Astrocyte of the hippocampus (primary cell): Measurements from ENCODE around the gene MYO15A.

Source experiments
- DNase-seq: peaks from one replicate; pipeline ENCODE4 v3.0.0; 2011; ENCODE audit warnings: low read depth, low spot score

The MYO15A gene

GRCh38 chr17:18124345-18125126 is 16.0 kb downstream of the MYO15A start:
- DNase-seq: no peak

- peak; percentile 37 for DNase-seq
Measured at GRCh38 chr17:18129041-18129502, 20.5 kb downstream of the MYO15A start.

- no peak for DNase-seq
Measured at GRCh38 chr17:18132711-18133110, 24.2 kb downstream of the MYO15A start.

DNA sequence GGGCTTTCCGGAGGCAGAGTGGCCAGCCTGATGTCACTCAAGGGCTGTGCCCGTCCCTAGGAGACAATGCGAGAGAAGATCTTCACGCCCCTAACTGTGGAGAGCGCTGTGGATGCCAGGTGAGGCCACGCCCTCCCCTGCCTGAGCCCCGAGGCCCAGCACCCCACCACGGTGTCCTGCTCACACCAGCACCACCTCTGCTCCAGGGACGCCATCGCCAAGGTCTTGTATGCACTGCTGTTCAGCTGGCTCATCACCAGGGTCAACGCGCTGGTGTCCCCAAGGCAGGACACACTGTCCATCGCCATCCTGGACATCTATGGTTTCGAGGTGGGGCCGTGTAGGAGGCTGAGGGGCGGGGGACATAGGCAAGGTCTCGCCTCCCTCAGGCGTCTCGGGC is 27.8 kb downstream of the MYO15A start:
- no peak for DNase-seq

DNA sequence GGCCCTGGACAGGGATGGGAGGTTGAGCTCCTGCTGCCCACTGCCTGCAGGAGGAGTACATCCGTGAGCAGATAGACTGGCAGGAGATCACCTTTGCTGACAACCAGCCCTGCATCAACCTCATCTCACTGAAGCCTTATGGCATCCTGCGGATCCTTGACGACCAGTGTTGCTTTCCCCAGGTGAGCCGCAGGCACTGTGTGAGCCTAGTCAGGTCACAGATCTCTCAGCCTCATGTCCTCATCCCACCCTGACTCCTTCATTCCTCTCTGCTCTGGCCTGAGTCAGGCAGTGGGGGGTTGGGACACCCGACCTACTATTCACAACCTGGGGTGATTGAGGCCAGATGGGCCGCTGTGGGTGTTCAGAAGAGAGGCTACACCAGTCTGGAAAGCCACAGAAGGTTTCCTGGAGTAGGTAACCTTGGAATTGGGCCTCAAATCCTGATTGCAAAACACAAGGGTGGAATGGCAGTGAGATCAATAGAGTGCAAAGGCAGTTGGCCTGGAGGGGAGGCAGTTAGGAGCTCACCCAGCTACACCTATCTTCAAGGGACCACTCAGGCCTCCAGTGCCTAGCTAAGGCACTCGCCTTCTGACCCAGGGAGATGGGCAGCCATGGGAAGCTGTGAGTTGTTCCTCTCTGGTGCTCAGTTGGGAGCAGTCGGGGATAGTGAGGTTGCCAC is 29.7 kb downstream of the MYO15A start:
- no peak for DNase-seq

DNA sequence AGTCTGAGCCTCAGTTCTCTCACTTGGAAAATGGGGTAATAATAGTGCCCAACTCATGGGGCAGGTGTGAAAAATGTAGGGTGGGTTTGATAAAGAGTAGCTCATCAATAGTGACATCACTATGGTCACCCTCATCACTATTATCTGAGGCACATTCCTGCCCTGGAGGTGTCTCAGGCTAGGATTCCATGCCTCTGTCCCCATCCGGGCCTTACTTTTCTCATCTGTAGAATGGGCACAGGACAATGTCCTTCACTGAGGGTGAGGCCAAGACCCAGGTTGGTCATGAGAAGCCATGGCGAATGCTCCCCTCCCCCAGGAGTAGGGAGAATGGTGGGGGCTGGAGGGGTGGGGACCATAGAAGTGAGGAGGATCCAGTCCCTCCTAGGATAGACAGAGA is 30.5 kb downstream of the MYO15A start:
- no peak for DNase-seq

- no peak for DNase-seq
Measured at GRCh38 chr17:18139498-18139897, 30.9 kb downstream of the MYO15A start.

DNA sequence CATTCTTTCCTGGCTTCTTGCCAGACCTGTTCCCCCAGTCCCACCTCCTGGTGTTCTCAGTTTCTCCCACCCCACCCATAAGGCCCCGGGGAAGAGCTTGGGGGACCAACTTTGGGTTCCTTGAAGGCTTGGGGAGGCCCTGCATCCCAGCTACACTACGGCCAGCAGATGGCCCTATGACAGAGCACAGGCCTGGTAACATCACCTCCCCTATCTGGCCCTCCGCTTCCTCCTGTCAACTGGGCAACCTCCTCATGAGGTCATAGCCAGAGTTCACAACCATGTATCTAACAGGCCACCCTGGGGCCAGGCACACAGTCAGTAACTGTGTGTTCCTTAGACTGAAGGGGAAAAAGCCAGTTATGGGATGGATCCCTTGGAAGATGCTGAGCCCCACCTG is 31.4 kb downstream of the MYO15A start:
- no peak for DNase-seq

DNA sequence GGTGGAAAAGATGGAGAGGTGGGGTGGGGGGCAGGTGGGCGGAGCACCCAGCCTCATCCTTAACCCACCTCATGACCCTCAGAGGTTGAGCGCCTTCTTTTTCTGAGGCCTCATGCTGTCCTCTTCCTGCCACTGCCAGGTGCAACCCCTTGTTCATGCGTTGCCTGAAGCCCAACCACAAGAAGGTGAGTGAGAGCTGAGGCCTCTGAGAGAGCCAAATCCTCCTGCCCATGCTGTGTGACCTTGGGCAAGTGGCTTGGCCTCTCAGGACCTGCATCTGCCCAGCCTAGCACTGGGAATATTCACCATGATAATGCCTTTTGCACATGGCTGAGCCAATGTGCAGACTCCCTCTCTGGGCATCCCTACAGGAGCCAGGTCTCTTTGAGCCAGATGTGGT is 32.1 kb downstream of the MYO15A start:
- DNase-seq: no peak

DNA sequence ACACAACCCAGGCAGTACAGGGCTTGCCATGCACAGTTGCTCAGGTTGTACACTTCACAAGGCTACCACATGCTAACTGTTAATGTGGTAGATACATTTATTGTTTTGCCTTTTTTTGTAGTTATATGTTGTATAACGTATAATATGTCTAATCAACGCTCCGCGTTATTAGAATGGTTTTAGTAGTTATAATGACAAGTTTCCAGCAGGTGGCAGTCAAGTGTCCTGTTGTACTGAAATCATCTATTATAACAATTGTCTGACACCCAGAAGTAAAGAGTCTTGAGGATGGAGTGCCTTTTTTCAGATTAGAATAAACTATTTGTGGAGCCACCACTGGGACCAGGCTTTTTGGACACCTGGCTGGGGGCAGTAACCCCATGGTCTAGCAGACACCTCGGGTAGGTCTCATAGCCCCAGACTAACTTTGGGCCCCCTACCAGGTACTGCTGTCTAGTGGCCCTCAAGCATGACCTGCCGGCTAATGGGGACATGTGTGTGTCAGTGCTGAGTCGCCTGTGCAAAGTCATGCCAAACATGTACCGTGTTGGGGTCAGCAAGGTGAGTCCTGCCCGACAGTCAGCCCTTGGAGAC is 32.8 kb downstream of the MYO15A start:
- DNase-seq: peak; percentile 69

- DNase-seq: no peak
Measured at GRCh38 chr17:18142417-18142816, 33.9 kb downstream of the MYO15A start.

GRCh38 chr17:18143044-18143936 is 34.7 kb downstream of the MYO15A start:
- no peak for DNase-seq

GRCh38 chr17:18144261-18144660 is 35.7 kb downstream of the MYO15A start:
- DNase-seq: no peak

GRCh38 chr17:18144855-18145254 is 36.3 kb downstream of the MYO15A start:
- no peak for DNase-seq

GRCh38 chr17:18145811-18146210 is 37.3 kb downstream of the MYO15A start:
- DNase-seq: no peak

GRCh38 chr17:18146259-18146658 is 37.7 kb downstream of the MYO15A start:
- DNase-seq: no peak

DNA sequence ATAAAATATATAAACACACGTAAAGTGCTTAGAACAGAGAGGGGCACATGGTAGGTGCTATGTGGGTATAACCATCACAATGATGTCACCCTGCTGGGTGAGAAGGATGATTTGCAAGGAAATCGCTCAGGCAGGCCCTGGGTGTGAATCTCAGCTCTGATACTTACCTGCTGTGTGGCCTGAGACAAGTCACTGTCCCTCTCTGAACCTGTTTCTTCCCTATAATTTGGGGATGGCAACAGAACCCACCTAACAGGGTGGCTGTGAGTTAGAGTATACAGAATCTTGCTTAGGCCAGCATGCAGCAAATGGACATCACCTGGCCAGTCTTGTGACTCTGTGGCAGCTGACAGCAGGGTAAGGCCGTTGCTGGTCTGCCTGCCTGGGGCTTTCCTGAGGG is 38.4 kb downstream of the MYO15A start:
- DNase-seq: no peak

DNA sequence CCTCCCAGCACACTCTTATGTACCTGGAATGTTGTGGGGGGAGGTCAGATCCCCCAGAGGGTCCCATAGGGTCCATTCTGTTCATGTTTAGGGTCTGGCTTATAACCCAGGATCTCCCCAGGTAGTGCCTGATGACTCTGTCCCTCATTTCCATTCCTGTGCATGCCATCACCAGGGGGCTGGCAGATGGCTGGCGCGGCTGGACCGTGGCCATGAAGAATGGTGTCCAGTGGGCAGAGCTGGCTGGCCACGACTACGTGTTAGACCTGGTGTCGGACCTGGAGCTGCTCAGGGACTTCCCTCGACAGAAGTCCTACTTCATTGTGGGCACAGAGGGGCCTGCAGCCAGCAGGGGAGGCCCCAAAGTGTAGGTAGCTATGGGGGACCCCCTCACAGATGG is 40.0 kb downstream of the MYO15A start:
- DNase-seq: no peak

DNA sequence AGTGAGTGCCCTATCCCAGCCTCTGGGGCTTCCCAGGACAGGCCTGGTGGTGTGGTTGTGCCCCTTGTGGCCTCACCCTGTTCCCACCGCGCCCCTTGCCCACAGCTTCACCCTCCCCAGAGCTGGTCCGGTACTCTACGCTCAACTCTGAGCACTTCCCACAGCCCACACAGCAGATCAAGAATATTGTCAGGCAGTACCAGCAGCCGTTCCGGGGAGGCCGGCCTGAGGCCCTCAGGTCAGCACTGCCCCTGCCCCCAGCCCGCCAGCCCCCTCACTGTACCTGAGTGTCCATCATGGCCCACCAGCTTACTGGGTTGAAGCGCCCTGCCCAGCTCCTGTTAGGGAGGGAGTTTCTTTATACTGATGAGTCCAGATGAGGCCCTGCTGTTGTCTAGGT is 42.7 kb downstream of the MYO15A start:
- no peak for DNase-seq

GRCh38 chr17:18155179-18155578 is 46.6 kb downstream of the MYO15A start:
- no peak for DNase-seq

DNA sequence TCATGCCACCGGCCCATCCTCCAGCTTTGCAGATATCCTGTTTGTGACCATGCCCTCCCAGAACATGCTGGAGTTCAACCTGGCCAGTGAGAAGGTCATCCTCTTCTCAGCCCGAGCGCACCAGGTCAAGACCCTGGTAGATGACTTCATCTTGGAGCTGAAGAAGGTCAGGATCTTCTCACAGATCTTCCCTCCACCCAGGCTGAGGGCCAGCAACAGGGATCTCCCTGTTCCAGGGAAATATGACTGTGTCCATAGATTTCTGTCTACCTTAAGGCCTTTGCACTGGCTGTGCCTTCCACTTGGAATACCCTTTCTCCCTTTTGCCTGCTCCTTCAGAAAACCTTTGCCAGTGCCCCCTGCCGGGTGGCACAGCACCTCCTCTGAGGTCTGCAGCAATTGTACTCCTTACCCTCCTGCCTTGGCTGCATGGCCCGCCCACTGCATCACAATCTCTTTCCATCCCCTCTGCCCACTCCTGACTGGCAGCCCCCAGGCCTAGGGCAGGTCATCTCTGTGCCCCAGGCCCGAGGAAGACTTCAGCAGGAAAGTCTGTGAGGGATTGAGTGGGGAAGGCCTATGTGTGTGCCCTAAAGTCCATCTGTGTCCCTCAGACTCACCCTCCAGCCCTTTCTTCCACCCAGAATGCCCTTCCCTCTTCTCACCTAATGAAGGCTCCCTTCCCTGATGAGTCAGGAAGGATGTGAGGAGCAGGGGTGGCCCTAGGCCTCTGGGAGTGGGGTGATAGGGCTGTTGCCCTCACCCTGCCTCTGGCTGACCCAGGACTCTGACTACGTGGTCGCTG is 47.8 kb downstream of the MYO15A start:
- DNase-seq: no peak
